Transverse colon (tissue), 4 donors: Measurements from ENCODE around the gene THADA.

Experiments used
- CTCF ChIP-seq, 5 experiments: fragments of 200-600 bp in 3 of 5; fragments of 450-650 bp in 2 of 5; sonication (generic) in 3 of 5; IDR thresholded peaks; 1 replicate in 2 of 5; 2 replicates in 3 of 5; pipeline ENCODE4 v1.5.1; 2016 to 2017; ENCODE audit warnings: antibody characterized with exemption in 5 of 5, inconsistent platforms in 3 of 5, mild to moderate bottlenecking in 2 of 5, moderate library complexity in 1 of 5
- EP300 ChIP-seq: sonication (generic); formaldehyde crosslinking; IDR thresholded peaks from one replicate; pipeline ENCODE4 v1.6.1; 2017; ENCODE audit warnings: antibody characterized with exemption, low read depth
- POLR2A ChIP-seq: fragments of 450-650 bp; IDR thresholded peaks from one replicate; pipeline ENCODE4 v1.6.1; 2016; ENCODE audit warnings: antibody characterized with exemption, mild to moderate bottlenecking, moderate library complexity
- POLR2AphosphoS5 ChIP-seq, 3 donors: sonication (generic); formaldehyde crosslinking; IDR thresholded peaks; one replicate each; pipeline ENCODE4 v1.6.1; 2016; ENCODE audit warnings: antibody characterized with exemption in 3 of 3

- TF ChIP-seq POLR2AphosphoS5 (IDR thresholded peaks at IDR 0.05) (no peak), CTCF (IDR thresholded peaks at IDR 0.05) (no peak), POLR2A (no peak), EP300 (no peak)
Observed at GRCh38 chr2:43323857-43324256, 272.0 kb downstream of the THADA start.
